Brain microvascular endothelial cell (primary cell): Measurements from ENCODE around the gene LAPTM5.
A peak's percentile ranks its signal among the peaks of the same experiment; 100 is the strongest.

Source experiments
- DNase-seq: peaks from one replicate; pipeline ENCODE4 v3.0.0-alpha.2; 2020
- H3K27ac ChIP-seq: fragments of 250-450 bp; sonication (Bioruptor Pico); 2 replicates; pipeline ENCODE4 v1.5.1; 2020; ENCODE audit warnings: mild to moderate bottlenecking, moderate library complexity
- H3K27me3 ChIP-seq: fragments of 250-450 bp; sonication (Bioruptor Pico); replicated peaks from 2 replicates; pipeline ENCODE4 v1.5.1; 2020; ENCODE audit warnings: mild to moderate bottlenecking
- H3K36me3 ChIP-seq: fragments of 250-450 bp; sonication (Bioruptor Pico); replicated peaks from 2 replicates; pipeline ENCODE4 v1.5.1; 2020; ENCODE audit warnings: mild to moderate bottlenecking
- H3K4me3 ChIP-seq: 2 replicates; pipeline ENCODE4 v1.5.1; 2011; ENCODE audit warnings: low read depth, mild to moderate bottlenecking, control low read depth, low read length, moderate library complexity
- in situ Hi-C: cut with HindIII; loops from 2 replicates; pipeline ENCODE4 v1.10.0; 2017; ENCODE audit warnings: low sequenced_read_pairs, low pct_ligation_motif_present
- TF ChIP-seq, protein P1 (sequence below): IDR thresholded peaks from 2 replicates; pipeline ENCODE4 v1.5.1; 2011; ENCODE audit warnings: low read depth, mild to moderate bottlenecking, moderate library complexity, low read length, control low read depth, inconsistent platforms; ENCODE audit errors: missing control alignments

Gene LAPTM5

DNA sequence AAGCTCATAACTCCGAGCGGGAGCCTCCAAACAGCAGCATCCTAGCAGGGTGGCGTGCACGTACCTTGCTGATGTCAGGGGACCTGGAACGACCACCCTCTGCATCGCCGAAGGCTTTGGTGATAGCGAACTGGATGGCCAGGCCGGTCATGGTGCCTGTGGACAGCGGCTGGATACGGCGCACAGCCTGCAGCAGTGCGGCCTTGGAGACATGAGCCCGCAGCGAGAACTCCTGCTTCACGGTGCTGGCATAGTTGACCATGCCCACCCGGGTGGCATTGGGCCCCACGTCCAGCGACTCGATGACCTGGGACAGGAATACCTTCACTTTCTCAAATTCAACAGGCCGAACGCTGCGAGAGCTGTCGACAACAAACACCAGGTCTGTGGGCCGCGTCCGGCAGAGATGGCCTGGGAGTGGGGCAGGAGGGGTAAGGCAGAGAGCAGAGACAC, 36.2 kb downstream of the LAPTM5 start:
- Histone ChIP-seq H3K4me3 (no peak overlapping the region), H3K36me3 (no peaks in the 10 kb centered on the region), H3K27ac (no peak overlapping the region), H3K27me3 (no peaks in the 10 kb centered on the region)
- in situ Hi-C loops = no loop called here
- DNase-seq = no peak
- TF ChIP-seq, protein P1, sequence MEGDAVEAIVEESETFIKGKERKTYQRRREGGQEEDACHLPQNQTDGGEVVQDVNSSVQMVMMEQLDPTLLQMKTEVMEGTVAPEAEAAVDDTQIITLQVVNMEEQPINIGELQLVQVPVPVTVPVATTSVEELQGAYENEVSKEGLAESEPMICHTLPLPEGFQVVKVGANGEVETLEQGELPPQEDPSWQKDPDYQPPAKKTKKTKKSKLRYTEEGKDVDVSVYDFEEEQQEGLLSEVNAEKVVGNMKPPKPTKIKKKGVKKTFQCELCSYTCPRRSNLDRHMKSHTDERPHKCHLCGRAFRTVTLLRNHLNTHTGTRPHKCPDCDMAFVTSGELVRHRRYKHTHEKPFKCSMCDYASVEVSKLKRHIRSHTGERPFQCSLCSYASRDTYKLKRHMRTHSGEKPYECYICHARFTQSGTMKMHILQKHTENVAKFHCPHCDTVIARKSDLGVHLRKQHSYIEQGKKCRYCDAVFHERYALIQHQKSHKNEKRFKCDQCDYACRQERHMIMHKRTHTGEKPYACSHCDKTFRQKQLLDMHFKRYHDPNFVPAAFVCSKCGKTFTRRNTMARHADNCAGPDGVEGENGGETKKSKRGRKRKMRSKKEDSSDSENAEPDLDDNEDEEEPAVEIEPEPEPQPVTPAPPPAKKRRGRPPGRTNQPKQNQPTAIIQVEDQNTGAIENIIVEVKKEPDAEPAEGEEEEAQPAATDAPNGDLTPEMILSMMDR = no peak

DNA sequence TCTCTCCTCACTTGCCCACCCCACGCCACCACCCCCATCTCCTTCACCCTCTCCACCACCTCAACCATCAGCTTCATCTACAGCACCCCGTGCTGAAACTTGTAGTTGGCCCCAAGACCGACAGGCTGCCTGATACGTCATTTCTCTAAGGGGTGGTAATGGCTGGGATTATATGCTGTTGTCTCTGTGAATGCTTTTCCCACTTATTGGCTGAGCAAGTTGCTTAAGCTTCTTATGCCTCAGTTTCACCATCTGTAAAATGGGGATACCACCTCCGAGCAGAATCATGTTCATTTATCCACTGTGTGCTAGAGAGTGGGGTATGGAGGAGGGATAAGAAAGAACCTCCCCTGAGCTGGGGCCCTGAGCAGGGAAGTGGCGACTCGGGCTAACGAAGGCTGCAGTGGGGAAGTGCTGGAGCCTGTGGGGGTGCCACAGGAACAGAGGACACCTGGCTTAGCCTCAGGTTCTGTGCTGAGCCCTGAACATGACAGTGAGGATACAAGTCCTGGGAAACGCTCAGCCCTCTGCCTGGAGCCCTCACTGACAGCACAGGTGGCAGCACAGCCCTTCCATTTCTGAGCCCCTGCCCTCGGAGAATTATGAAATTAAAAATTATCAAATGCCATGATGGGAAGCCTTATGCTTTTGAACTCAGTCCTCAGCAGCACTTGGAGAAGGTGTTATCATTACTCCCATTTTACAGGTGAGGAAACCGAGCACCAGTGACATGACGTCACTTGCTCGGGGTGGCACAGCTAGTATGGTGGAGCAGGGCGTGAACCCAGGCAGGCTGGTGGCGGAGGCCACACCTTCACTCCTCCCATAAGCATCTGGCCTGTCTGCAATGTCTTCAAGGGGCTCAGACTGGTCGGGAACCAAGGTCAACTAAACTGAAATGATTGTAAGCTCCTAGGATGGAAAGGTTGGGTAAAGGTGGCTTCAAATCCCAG, 37.0 kb downstream of the LAPTM5 start:
- no peaks in the 10 kb centered on the region for H3K36me3 ChIP-seq
- DNase-seq = no peak
- no peaks in the 10 kb centered on the region for H3K27me3 ChIP-seq
- TF ChIP-seq, protein P1 = no peak
- in situ Hi-C loops = no loop called here
- H3K27ac ChIP-seq = no peak overlapping the region
- H3K4me3 ChIP-seq = no peak overlapping the region

DNA sequence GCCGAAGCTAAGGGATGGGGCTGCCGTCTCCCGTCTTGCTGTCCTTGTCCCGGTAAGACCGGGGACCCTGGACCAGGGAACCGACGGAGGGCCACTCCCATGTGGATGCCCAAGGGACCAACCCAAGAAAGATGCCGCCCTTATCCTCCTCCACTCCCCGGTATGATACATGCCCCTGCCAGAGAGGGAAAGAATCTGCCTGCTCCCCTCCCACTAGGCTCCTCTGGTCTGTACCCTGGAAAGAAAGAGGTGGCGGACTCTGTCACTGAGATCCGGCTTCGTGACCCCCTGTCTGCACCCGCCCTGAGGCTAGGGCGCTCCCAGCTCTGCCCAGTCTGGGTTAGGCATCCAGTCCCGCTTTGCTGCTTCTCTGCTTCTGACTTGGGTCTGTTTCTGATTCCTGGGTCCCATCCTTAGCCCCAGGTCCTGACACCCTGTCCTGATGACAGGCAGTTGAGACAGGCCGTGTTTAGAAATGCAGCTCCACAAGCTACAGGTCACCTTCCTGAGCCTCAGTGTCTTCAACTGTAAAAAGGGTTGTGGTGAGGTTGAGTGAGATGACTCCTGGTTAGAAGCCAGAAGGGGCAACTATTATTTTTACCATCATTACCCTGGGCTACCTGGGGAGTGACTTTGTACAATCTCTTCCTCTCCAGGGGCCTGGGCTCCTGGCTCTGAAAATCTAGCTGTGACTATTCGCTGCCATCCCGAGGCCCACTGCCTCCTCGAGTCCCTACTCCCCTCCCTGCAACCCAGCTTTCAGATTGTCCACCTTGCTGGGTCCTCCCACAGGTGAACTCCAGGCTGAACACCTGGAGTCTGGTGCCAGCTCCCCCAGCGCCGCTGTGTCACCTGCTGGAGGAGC, 37.9 kb downstream of the LAPTM5 start:
- TF ChIP-seq, protein P1 = no peak
- DNase-seq = no peak
- Histone ChIP-seq H3K27ac (peak overlapping the region; percentile 93), H3K27me3 (no peaks in the 10 kb centered on the region), H3K4me3 (peak overlapping the region; percentile 15), H3K36me3 (no peaks in the 10 kb centered on the region)
- in situ Hi-C loops = no loop called here

DNA sequence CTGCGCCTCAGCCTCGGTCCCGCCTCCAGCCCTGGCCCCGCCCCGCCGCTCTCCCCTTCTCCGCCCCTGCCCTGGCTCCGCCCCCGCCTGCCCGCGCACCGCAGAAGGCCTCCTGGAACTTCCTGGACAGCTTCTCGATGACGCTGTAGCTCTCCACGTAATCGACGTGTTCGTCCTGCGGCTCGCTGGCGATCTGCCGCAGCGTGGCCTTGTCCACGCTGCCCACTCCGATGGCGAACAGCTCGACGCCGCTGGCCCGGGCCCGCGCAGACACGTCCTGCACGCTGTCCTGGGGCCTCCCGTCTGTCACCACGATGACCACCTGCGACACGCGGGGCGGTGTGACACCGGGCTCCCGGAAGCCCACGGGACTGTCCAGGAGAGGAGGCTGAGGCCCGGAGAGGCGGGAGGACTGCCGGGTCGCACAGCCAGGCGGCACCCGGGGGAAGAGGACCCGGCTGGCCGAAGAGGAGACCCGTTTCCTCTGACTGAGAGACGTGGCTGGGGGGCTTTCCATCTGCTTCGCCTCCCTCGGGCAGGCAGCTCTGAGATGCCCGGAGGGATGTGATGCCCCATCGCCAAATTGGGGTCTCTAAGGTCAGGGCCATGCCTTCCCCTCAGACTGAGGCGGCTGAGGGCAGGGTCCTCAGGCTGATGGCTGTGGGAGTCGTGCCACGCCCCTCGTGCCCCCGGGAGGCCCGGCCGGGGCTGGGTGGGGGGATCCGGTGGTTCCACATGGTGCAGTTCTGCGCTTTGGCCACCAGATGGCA, 38.8 kb downstream of the LAPTM5 start:
- Histone ChIP-seq H3K36me3 (no peaks in the 10 kb centered on the region), H3K4me3 (peak overlapping the region; percentile 52), H3K27ac (peak overlapping the region; percentile 93), H3K27me3 (no peaks in the 10 kb centered on the region)
- TF ChIP-seq, protein P1 = peak; percentile 93
- in situ Hi-C loops = no loop called here
- DNase-seq = peak; percentile 97

DNA sequence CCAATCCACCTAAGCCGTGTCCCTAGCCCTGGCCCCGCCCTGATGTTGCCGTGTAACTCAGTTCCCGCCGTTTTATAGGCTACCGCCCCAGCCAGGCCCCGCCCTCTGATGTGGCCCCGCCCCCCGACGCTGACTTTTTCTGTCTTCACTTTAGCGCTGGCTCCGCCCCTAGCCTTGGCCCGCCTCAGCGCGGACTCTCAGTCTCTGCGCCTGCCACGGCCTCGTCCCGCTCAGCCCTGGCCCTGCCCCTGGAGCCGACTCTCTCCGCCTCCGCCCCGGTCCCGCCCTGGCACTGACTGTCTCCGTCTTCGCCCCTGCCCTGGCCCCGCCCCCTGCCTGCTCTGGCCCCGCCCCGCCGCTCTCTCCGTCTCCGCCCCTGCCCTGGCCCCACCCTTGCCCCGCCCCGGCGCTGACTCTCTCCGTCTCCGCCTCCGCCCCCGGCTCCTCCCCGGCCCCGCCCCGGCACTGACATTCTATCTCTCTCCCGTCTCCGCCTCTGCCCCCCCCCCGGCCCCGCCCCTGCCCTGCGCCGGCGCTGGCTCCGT, 39.4 kb downstream of the LAPTM5 start:
- peak overlapping the region; percentile 42 for H3K4me3 ChIP-seq
- TF ChIP-seq, protein P1 = no peak
- DNase-seq = peak; percentile 97
- in situ Hi-C loops = no loop called here
- no peaks in the 10 kb centered on the region for H3K27me3 ChIP-seq
- no peaks in the 10 kb centered on the region for H3K36me3 ChIP-seq
- peak overlapping the region; percentile 81 for H3K27ac ChIP-seq
